Heart right ventricle (tissue), 16 donors: ENCODE results near the gene TANGO2. TPM values are rescaled to one million over a fixed set of nuclear protein-coding genes. Genes with fewer than 3 reads are reported as not detected.

Experiments used
- ATAC-seq, 8 donors: fragments of 200-7000 bp; cut with Tn5 transposase; one replicate each; pipeline ENCODE4 v1.9.1; 2020; ENCODE audit warnings: mild to moderate bottlenecking in 8 of 8, moderate library complexity in 8 of 8, moderate number of reproducible peaks in 1 of 8
- DNase-seq, 2 donors: peaks; one replicate each; pipeline ENCODE4 v3.0.0-alpha.2; 2020
- H3K27ac ChIP-seq, 10 donors: fragments of 200-600 bp; sonication (generic) in 2 of 10; one replicate each; pipeline versions ENCODE4 v1.5.0 to v1.8.0; 2020 to 2022; ENCODE audit warnings: mild to moderate bottlenecking in 3 of 10
- H3K27me3 ChIP-seq, 7 donors: fragments of 200-600 bp; one replicate each; pipeline ENCODE4 v1.8.0; 2021 to 2022; ENCODE audit warnings: mild to moderate bottlenecking in 2 of 7
- H3K36me3 ChIP-seq, 9 donors: fragments of 200-600 bp; sonication (generic) in 1 of 9; one replicate each; pipeline versions ENCODE4 v1.5.0 to v1.8.0; 2020 to 2022; ENCODE audit warnings: mild to moderate bottlenecking in 2 of 9
- H3K4me1 ChIP-seq, 9 donors: fragments of 200-600 bp; sonication (generic) in 1 of 9; one replicate each; pipeline versions ENCODE4 v1.5.0 to v1.8.0; 2020 to 2022; ENCODE audit warnings: mild to moderate bottlenecking in 4 of 9
- H3K4me3 ChIP-seq, 10 donors: fragments of 200-600 bp; sonication (generic) in 2 of 10; one replicate each; pipeline versions ENCODE4 v1.5.0 to v1.8.0; 2020 to 2022; ENCODE audit warnings: mild to moderate bottlenecking in 7 of 10, moderate library complexity in 2 of 10
- H3K9me3 ChIP-seq, 11 donors: fragments of 200-600 bp in 10 of 11; sonication (generic) in 2 of 11; one replicate each; pipeline versions ENCODE4 v1.5.0 to v1.8.0; 2013 to 2022; ENCODE audit warnings: mild to moderate bottlenecking in 2 of 11, control low read depth in 1 of 11, moderate library complexity in 1 of 11
- WGBS, 2 donors: extraction: QIAGEN DNeasy Blood & Tissue Kit; methylation state at CpG; one replicate each; pipeline ENCODE4 v1.1.7; 2013; ENCODE audit warnings: inconsistent platforms in 1 of 2; 5-methylcytosine and 5-hydroxymethylcytosine counted together
- intact Hi-C, 10 donors: fragments of 100-400 bp; cut with DNase I; formaldehyde crosslinking; loops; one replicate each; pipeline versions ENCODE4 v1.11.1 to v1.14.2; 2022
- polyA plus RNA-seq, 2 donors: library from polyadenylated mRNA; stranded (reverse); fragments of 200-250 nt; gene quantifications; one replicate each; pipeline ENCODE4 v1.2.3, GENCODE V29; 2013
- total RNA-seq, 10 donors: library from RNA; stranded (reverse); fragmentation: NEBNext Ultra II Directional in 3 of 10; extraction: Animal tissue kit (Norgen Biotek cat#: 25700) in 3 of 10; gene quantifications; one replicate each; pipeline versions ENCODE4 v1.2.1 to v1.2.4, GENCODE V29; 2021 to 2023
- TF ChIP-seq, protein P1 (sequence below), 9 donors: fragments of 200-600 bp; sonication (generic) in 2 of 9; IDR thresholded peaks; one replicate each; pipeline versions ENCODE4 v1.5.0 to v1.8.0; 2021 to 2022; ENCODE audit warnings: antibody characterized with exemption in 9 of 9, mild to moderate bottlenecking in 5 of 9, moderate library complexity in 1 of 9
- donor health status: Arrhythmogenic right ventricular cardiomyopathy.
- donor health status: ischemic (EF 13 %, LVEDD 7.1; RV severe dilation, severe dysfunction).
- donor health status: healthy with polysubstance abuse.
- donor health status: DM: no; HTN: yes; CAD: no.
- donor health status: DM: no; HTN: no; CAD: no.
- donor health status: ischemic (EF 25% LVEDD 6.9; RV normal size, moderate dysfunction).
- donor health status: ischemic (EF 25% LVEDD 5.7; RV mildly dilated, moderate dysfunction).
- donor health status: healthy.
- donor health status: DM: yes; HTN: yes; CAD: no.
- donor health status: Ischemic cardiomyopathy.
- donor health status: ischemic (EF 35%, LVEDD 5.7; RV mildly dilated, moderate dysfunction).
- donor health status: nonischemic (EF 11% LVEDD 7.7; RV severe dilation, severe dysfunction).
- donor health status: DM: yes; HTN: yes; CAD: no.
- donor health status: PGD.
- donor health status: ischemic (EF 29% LVEDD 5.4; RV normal size, mild dysfunction).
- donor health status: nonischemic (EF 23%, LVEDD 6.1; RV moderate dilation, normal function).

The TANGO2 gene
- total and polyA plus RNA-seq, 12 donors, result 34.1 to 139 (median 81.0) TPM

DNA sequence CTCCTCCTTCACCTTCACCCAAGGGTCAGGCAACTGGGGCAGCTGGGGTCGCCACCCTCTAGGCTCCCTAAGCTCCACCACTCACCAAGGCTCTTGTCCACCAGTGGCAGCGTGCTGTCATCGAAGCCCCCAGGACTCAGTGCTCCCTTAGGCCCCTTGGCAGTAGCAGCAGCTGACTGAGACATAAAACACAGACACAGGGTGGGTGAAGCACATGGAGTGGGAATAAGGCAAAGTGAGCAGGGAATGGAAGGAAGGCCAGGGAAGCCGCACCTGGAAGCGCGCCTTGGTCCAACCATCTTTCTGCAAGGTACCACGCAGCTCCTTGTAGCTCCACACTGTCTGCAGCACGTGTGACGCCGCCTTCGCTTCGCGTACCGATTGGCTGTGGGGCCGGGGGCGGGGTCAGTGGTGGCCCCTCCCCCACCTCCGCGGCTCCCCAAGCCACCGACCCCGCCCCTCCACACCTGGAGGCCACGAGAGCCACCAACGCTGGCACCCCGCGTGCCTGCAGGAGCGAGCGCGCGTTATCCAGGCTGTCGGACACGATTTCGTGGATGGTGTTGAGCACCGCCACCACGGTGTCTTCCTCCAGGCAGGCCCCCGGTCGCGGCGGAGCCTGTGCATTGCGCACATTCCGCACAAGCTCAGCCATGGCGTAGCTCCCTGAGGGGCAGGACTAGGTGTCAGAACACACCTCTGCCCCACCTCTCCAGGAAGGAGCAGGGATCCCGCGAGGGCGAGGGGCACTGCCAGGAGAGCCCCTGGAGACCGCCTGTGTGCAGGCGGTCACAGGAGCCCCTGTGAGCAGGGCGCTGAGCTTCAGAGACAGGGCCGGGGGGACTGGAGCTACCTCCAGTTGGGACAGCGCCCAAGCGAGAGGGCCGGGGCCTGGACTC lies 48.0 kb upstream of the TANGO2 start:
- Histone ChIP-seq H3K36me3 (peaks cover 0 to 81% (median 39%) of the 10 kb centered on the region in 9 donors), H3K4me1 (peaks cover 0 to 27% (median 8%) of the 10 kb centered on the region in 9 donors), H3K9me3 (no peaks in the 10 kb centered on the region), H3K4me3 (no peak overlapping the region), H3K27ac (no peak overlapping the region), H3K27me3 (no peaks in the 10 kb centered on the region)
- ATAC-seq (no peak), DNase-seq (no peak)
- intact Hi-C loops, result loop anchor here in 1 of 10 donors (10.0 kb wide), 1 partner anchor 152 kb away; no protein-coding TSS in a partner anchor
- 95% methylated on average over 50 of the region's 50 CpGs for WGBS, 2 donors
- TF ChIP-seq, protein P1, sequence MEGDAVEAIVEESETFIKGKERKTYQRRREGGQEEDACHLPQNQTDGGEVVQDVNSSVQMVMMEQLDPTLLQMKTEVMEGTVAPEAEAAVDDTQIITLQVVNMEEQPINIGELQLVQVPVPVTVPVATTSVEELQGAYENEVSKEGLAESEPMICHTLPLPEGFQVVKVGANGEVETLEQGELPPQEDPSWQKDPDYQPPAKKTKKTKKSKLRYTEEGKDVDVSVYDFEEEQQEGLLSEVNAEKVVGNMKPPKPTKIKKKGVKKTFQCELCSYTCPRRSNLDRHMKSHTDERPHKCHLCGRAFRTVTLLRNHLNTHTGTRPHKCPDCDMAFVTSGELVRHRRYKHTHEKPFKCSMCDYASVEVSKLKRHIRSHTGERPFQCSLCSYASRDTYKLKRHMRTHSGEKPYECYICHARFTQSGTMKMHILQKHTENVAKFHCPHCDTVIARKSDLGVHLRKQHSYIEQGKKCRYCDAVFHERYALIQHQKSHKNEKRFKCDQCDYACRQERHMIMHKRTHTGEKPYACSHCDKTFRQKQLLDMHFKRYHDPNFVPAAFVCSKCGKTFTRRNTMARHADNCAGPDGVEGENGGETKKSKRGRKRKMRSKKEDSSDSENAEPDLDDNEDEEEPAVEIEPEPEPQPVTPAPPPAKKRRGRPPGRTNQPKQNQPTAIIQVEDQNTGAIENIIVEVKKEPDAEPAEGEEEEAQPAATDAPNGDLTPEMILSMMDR (IDR thresholded peaks at IDR 0.05), result no peak

- Histone ChIP-seq H3K27me3 (no peaks in the 10 kb centered on the region), H3K4me3 (no peak overlapping the region), H3K36me3 (peaks cover 0 to 81% (median 39%) of the 10 kb centered on the region in 9 donors), H3K27ac (no peak overlapping the region), H3K9me3 (no peaks in the 10 kb centered on the region), H3K4me1 (peaks cover 0 to 27% (median 8%) of the 10 kb centered on the region in 9 donors)
- intact Hi-C loops, result loop anchor here in 1 of 10 donors (10.0 kb wide), 1 partner anchor 151 kb away; no protein-coding TSS in a partner anchor
- DNase-seq (no peak), ATAC-seq (no peak)
- WGBS, 2 donors, result 96% methylated on average over 46 of the region's 46 CpGs
- TF ChIP-seq, protein P1 (IDR thresholded peaks at IDR 0.05), result no peak
Measured at GRCh38 chr22:19973551-19974267, 47.2 kb upstream of the TANGO2 start.

- no peaks in the 10 kb centered on the region for H3K9me3 ChIP-seq
- ATAC-seq (peak in 1 of 8 donors; percentile 15), DNase-seq (no peak)
- intact Hi-C loops, result loop anchor here in 1 of 10 donors (10.0 kb wide), 1 partner anchor 150 kb away; no protein-coding TSS in a partner anchor
- H3K27ac ChIP-seq, result no peak overlapping the region
- peaks cover 0 to 27% (median 8%) of the 10 kb centered on the region in 9 donors for H3K4me1 ChIP-seq
- 69% methylated on average over 11 of the region's 11 CpGs for WGBS, 2 donors
- H3K4me3 ChIP-seq, result no peak overlapping the region
- H3K36me3 ChIP-seq, result peaks cover 0 to 81% (median 33%) of the 10 kb centered on the region in 9 donors
- TF ChIP-seq, protein P1 (IDR thresholded peaks at IDR 0.05), result no peak
- H3K27me3 ChIP-seq, result no peaks in the 10 kb centered on the region
Measured at GRCh38 chr22:19974268-19974861, 46.5 kb upstream of the TANGO2 start.
